Erythroblast (primary cell): ENCODE results near the gene RNF103.

Experiments
- DNase-seq, 2 experiments: peaks; one replicate each; lab custom pipeline; 2025; lab: John Stamatoyannopoulos, UW
- GATA1 ChIP-seq: IDR thresholded peaks from 2 replicates; pipeline ENCODE4 v1.6.1; 2011; ENCODE audit warnings: low read depth, mild to moderate bottlenecking, control low read depth, low read length, moderate library complexity
- POLR2A ChIP-seq: IDR thresholded peaks from 2 replicates; pipeline ENCODE4 v1.6.1; 2011; ENCODE audit warnings: mild to moderate bottlenecking, low read length

RNF103 gene

GRCh38 chr2:86634352-86634751 lies 10.7 kb upstream of the RNF103 start:
- DNase-seq, result no peak
- TF ChIP-seq POLR2A (no peak), GATA1 (no peak)

- TF ChIP-seq POLR2A (no peak), GATA1 (no peak)
- no peak for DNase-seq
Observed at GRCh38 chr2:86633155-86633651, 9.5 kb upstream of the RNF103 start.

GRCh38 chr2:86632672-86633071 lies 9.0 kb upstream of the RNF103 start:
- no peak for TF ChIP-seq GATA1
- TF ChIP-seq POLR2A, result no peak
- no peak for DNase-seq

GRCh38 chr2:86631846-86632485 lies 8.3 kb upstream of the RNF103 start:
- no peak for DNase-seq
- TF ChIP-seq GATA1, result no peak
- TF ChIP-seq POLR2A, result no peak

- DNase-seq, result no peak
- TF ChIP-seq GATA1, result no peak
Observed at GRCh38 chr2:86628091-86628522, 4.4 kb upstream of the RNF103 start.

- TF ChIP-seq GATA1, result no peak
- no peak for TF ChIP-seq POLR2A
- no peak for DNase-seq
Observed at GRCh38 chr2:86627550-86627949, 3.9 kb upstream of the RNF103 start.

- DNase-seq, result no peak
Observed at GRCh38 chr2:86625096-86625495, 1.4 kb upstream of the RNF103 start.

GRCh38 chr2:86624267-86624547 lies 542 bp upstream of the RNF103 start:
- TF ChIP-seq POLR2A, result no peak
- TF ChIP-seq GATA1, result no peak
- peak; percentile 42 to 59 for DNase-seq

More at GRCh38 chr2:86625096-86625495, 1.4 kb upstream of the RNF103 start:
- TF ChIP-seq POLR2A (no peak), GATA1 (no peak)

- peak in 1 of 2 experiments; percentile 86 for DNase-seq
- TF ChIP-seq POLR2A (no peak), GATA1 (no peak)
Observed at GRCh38 chr2:86623043-86623493, 597 bp downstream of the RNF103 start.

- TF ChIP-seq POLR2A, result no peak
- no peak for TF ChIP-seq GATA1
- peak; percentile 58 to 77 for DNase-seq
Observed at GRCh38 chr2:86622519-86623042, 1.1 kb downstream of the RNF103 start.

- TF ChIP-seq GATA1 (no peak), POLR2A (no peak)
- peak; percentile 46 to 50 for DNase-seq
Observed at GRCh38 chr2:86621280-86621943, 2.3 kb downstream of the RNF103 start.

GRCh38 chr2:86617738-86618137 lies 5.9 kb downstream of the RNF103 start:
- DNase-seq, result no peak
- TF ChIP-seq GATA1, result no peak
- TF ChIP-seq POLR2A, result no peak

GRCh38 chr2:86617153-86617552 lies 6.5 kb downstream of the RNF103 start:
- TF ChIP-seq GATA1, result no peak
- TF ChIP-seq POLR2A, result no peak
- DNase-seq, result no peak

GRCh38 chr2:86616502-86616901 lies 7.2 kb downstream of the RNF103 start:
- TF ChIP-seq GATA1 (no peak), POLR2A (no peak)
- no peak for DNase-seq
